Neural progenitor cell (in vitro differentiated cells): ENCODE results near the gene PARP16.

Experiments used
- EZH2 ChIP-seq: fragments of 200-600 bp; sonication (generic); IDR thresholded peaks from 2 replicates; pipeline ENCODE4 v1.6.1; 2017; ENCODE audit warnings: antibody characterized with exemption, mild to moderate bottlenecking, moderate library complexity
- EZH2phosphoT487 ChIP-seq: fragments of 200-600 bp; sonication (generic); IDR thresholded peaks from 2 replicates; pipeline ENCODE4 v1.6.1; 2017; ENCODE audit warnings: antibody characterized with exemption
- TF ChIP-seq, protein P1 (sequence below): fragments of 200-600 bp; sonication (generic); IDR thresholded peaks from 2 replicates; pipeline ENCODE4 v1.5.1; 2017; ENCODE audit warnings: antibody characterized with exemption, mild to moderate bottlenecking

DNA sequence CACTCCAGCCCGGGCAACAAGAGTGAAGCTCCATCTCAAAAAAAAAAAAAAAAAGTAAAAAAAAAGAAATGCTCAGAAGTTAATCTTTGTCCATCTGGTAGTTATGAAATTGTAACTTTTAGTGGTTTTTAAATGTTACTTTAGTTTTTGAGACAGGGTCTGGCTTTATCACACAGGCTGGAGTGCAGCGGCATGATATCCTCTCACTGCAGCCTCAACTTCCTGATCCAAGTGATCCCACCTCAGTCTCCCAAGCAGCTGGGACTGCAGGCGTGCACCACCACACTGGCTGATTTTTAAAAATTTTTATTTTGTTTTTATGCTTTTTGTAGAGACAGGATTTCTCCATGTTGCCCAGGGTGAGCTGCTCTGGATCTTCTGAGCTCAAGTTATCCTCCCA is 19.1 kb upstream of the PARP16 start:
- TF ChIP-seq, protein P1, sequence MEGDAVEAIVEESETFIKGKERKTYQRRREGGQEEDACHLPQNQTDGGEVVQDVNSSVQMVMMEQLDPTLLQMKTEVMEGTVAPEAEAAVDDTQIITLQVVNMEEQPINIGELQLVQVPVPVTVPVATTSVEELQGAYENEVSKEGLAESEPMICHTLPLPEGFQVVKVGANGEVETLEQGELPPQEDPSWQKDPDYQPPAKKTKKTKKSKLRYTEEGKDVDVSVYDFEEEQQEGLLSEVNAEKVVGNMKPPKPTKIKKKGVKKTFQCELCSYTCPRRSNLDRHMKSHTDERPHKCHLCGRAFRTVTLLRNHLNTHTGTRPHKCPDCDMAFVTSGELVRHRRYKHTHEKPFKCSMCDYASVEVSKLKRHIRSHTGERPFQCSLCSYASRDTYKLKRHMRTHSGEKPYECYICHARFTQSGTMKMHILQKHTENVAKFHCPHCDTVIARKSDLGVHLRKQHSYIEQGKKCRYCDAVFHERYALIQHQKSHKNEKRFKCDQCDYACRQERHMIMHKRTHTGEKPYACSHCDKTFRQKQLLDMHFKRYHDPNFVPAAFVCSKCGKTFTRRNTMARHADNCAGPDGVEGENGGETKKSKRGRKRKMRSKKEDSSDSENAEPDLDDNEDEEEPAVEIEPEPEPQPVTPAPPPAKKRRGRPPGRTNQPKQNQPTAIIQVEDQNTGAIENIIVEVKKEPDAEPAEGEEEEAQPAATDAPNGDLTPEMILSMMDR: no peak
- TF ChIP-seq EZH2phosphoT487 (no peak), EZH2 (no peak)
